Measurements from ENCODE around the gene IL12RB1.
"Not testable (repeated sequence)": the region's sequence is repeated elsewhere in the genome, so short reads cannot be mapped to it uniquely, and the experiment has no call there.

The IL12RB1 gene

DNA sequence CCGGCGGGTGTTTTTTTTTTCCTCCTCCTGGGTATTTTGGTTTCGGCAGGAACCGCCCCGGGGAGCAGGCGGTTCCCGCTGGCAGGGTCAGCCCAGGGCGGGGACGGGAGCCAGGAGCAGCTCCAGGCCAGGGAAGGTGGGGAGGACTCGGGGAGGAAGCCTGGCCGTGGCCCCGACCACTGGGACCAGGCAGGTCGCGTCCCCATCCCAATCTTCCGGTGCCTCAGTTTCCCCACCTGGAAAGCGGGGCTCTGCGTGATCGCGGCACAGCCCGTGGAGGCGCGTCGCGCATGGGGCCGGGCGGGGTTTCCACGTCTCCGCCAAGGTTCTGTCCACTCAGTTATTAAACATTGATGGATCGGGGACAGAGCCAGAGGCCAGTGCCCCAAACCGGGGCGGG lies 34.8 kb downstream of the IL12RB1 start:
- no peak for DNase-seq

DNA sequence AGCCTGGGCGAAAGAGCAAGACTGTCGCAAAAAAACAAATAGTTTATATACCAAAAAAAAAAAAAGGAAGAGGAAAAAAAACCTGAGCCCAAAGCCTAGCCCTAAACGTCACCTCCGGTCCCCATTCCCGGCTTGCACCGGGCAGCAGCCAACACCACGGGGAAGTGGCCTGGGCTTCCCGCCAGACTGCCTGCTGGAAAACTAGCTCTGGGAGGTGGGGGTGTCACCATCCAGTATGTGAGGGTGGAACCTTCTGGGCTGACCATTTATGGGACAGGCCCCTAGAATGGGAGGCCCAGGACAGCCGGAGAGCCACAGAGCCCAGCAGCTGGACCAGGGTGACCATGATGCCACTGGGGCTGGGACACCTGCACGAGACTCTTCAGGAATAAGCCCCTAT lies 37.3 kb downstream of the IL12RB1 start:
- DNase-seq = peak in 45 of 51 donors; percentile 15 to 88 (median 63)

DNA sequence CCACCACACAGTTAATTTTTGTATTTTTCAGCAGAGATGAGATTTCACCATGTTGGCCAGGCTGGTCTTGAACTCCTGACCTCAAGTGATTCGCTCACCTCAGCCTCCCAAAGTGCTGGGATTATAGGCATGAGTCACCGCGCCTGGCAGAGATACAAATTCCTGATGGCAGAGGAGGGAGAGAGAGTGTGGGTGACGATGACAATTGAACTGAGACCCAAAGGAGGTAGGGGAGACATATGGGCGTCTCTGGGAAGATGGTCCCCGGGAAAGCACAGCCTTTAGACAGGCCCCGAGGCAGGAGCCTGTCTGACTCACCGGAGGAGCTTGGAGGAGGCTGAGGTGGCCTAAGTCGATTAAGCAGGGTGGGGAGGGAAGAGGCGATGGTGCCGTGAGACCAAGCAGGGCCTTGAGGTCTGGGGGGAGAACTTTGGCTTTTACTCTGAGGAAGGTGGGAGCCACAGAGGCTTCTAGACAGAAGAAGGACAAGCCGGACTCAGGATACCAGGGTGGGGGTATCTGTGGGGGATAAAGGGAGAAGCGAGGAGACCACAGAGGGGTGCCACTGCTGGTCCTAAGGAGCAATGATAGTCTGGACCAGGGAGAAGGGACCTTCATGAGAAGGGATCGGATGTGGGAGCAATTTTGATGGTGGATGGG lies 40.5 kb downstream of the IL12RB1 start:
- no peak for DNase-seq

DNA sequence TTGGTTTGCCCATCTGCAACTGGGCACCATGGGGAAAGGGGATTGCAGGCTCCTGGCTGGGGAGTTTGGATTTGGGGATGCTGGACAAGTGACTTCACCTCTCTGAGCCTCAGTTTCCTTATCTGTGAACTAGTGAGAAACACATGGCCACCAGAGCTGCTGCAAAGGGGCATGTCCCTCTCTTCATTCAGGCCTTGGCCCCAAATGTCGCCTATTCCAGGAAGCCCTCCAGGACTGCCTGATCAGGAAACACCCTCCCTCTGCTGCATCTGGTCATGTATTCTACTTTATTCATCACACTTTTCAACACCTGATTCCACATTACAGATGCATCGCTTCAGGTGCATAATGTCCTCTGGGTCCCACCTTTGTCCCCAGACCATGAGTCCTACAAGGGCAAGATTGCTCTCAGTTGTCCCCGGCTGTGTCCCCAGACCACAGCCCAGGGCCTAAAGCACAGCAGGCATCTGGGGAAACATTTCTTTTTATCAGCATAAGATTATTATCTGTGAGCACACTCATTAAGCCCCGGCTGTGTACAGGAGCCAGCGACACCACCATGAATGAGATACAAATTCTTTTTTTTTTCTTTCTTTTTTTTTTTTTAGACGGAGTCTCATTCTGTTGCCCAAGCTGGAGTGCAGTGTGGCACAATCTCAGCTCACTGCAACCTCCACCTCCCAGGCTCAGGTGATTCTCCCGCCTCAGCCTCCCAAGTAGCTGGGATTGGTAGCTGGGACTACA lies 41.3 kb downstream of the IL12RB1 start:
- DNase-seq = no peak

DNA sequence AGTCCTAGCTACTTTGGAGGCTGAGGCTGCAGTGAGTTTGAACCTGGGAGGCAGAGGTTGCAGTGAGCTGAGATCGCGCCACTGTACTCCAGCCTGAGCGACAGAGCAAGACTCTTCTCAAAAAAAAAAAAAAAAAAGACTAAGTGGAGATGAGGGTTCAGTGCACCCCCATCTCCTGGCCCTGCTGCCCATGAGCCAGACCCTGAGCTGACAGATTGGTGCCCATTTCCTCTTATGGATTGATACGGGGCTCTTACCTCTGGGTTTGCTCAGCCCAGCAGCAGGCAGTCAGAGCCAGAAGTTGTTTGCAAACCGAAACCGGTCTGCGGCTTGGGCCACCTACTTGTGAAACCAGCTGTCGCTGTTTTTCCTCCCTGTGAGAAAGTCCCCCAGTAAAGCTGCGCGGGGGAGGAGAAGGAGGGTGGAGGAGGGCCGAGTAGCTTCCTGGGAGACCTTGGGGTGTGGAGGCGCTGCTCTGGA lies 41.9 kb downstream of the IL12RB1 start:
- DNase-seq = peak in 36 of 51 donors; percentile 8 to 59 (median 32)

DNA sequence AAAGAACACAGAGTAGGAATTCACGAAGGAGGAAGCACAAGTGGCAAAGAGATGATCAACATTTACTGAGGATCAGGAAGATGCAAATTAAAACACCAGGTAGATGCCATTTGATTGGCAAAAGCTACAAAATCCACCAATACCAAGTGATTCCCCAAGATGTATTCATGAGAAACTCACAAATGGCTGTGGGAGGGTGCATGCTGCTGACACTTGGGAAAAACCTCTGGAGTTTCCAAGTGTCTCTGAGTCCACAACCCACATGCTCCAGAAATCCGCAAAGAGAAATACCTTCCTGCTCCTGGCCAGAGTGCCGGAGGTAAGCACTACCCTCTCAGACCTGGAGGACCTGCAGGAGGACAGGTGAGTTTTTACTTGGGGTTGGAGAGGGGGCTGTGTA lies 43.1 kb downstream of the IL12RB1 start:
- no peak for DNase-seq

GRCh38 chr19:18041054-18041453 lies 45.7 kb downstream of the IL12RB1 start:
- no peak for DNase-seq

DNA sequence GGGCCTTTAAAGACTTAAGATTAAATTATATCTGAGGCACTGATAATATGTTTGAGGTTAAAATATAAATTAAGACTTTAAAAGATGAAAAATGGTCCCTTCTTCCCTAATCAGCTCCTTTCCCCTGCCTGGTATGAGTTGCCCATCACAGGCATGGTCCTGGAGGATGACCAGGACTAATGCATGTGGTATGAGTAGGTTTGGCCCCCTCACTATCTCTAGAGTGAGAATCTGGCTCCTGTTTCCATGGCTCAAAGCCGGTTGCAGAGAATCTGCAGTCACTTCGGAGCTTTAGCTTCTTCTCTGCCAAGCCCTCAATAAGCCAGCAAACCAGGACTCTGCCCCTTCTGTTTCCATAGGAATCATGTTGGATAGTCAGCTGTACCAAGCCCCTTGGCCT lies 54.6 kb downstream of the IL12RB1 start:
- DNase-seq = not testable (repeated sequence)

GRCh38 chr19:18031401-18031800 lies 55.3 kb downstream of the IL12RB1 start:
- peak in 1 of 51 donors; percentile 6 for DNase-seq

- DNase-seq = peak in 24 of 51 donors; percentile 3 to 73 (median 30)
Observed at GRCh38 chr19:18029617-18030338, 57.0 kb downstream of the IL12RB1 start.

- no peak for DNase-seq
Observed at GRCh38 chr19:18027151-18027550, 59.6 kb downstream of the IL12RB1 start.

DNA sequence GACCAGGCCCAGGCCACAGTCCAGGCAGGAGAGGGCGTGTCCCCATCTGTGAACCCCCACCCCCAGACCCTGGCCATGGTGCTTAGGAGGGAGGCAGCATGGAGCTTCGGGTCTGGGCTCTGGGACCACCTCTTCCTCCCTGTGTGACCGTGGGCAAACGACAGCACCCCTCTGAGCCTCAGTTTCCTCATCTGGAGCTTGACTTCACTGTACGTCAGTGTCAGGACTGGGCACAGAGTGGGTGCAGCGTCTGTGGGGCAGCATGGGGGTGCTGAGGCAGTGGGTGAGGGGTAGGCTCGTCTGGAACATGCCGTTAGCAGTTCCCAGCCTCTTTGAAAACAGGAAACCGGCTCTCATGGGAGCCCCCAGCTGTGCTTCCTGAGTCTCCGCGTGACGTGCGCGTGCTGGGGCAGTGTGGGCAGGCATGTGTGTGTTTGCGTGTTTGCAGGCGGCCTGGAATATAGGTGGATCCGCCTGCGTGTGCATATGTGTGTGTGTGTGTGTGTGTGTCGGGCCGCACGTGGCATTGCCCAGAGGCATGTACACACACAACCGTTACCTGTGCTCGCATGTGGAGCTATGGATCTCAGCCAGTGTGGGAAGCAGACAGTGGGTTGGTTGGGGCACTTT lies 63.0 kb downstream of the IL12RB1 start:
- peak in 37 of 51 donors; percentile 11 to 61 (median 36) for DNase-seq

- peak in 49 of 51 donors; percentile 10 to 90 (median 69) for DNase-seq
Observed at GRCh38 chr19:18021121-18021755, 65.5 kb downstream of the IL12RB1 start.

DNA sequence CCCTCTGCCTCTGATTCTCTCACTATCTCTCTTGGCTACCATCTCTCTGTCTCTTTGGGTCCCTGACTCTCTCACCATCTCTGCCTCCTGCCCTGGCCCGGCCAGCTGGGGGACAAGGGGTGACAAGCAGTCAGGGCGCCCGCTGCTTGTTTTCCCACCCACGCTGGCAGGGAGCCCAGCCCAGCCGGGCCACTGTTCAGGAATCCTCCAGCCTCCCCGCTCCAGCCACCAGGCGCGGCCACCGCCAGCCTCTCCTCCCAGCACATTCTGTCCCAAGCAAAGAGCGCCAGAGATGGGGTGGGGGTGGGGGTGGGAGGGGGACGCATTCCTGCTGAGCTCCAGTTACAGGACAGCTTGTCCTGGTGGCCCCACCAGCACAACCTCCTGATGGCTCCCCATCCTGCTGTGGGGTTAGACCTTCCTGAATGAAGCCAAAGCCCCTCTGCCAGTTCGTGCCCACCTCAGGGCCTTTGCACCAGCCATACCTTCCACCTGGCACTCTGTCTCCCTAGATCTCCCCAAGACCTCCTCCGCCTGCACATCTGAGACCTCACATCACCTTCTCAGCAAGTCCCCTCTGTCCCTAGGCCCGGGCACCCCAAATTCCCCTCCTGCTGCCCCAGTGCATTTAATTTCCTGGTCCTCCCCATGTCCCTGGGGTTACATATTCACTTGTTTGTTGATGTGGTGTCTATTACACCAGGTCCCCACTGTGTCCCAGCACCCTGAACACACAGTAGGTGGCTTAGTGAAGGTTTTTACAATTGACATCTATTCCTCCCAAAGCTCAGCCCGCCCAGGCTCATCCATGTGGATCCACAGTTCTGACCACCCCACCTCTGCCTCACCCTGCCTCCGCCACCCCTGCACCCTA lies 66.3 kb downstream of the IL12RB1 start:
- DNase-seq = peak; percentile 19 to 93 (median 81)

DNA sequence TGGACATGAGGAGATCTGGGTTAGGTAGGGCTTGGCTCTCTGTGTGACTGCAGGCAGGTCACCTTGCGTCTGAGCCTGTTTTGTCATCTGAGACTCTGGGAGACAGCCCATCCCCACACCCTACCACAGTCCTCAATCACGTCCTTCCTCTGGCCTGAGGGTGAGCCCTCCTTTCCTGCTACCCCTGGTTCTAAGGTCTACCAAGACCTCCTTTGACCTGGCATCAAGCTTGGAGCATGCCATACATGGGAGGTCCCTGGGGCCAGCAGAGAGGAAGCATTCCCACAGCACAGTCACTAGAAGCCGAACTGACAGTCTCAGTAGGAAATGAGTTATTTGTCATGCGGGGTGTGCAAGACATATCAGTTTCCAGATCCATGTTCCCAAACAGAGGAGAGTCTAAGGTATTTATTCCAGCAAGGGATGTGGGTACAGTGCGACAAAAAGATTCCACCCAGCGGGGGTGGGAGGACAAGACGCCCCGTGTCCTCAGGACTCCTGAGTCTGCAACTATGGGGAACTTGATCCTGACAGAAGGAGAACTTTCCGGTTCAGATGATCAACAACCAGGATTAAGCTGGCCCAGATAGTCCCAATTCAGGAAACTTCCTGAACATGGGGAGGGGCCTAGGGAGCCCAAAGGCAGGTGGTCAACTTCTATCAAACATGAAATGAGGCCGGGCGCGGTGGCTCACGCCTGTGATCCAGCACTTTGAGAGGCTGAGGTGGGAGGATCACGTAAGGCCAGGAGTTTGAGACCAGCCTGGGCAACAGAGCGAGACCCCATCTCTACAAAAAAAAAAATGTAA lies 69.3 kb downstream of the IL12RB1 start:
- peak in 5 of 51 donors; percentile 9 to 62 (median 31) for DNase-seq

- DNase-seq = no peak
Observed at GRCh38 chr19:18016209-18016910, 70.4 kb downstream of the IL12RB1 start.

GRCh38 chr19:18014197-18014596 lies 72.5 kb downstream of the IL12RB1 start:
- peak in 1 of 51 donors; percentile 13 for DNase-seq

Data from hypothalamus (tissue), 51 donors.